Left kidney (tissue), 2 donors: ENCODE results near the gene SYTL2. TPM values are rescaled to one million over a fixed set of nuclear protein-coding genes. Genes with fewer than 3 reads are reported as not detected.
"Not testable (repeated sequence)": the region's sequence is repeated elsewhere in the genome, so short reads cannot be mapped to it uniquely, and the experiment has no call there.

Source experiments
- DNase-seq: peaks from one replicate; pipeline ENCODE4 v3.0.0-alpha.2; 2013
- polyA plus RNA-seq: library from polyadenylated mRNA; unstranded; fragments of 120-200 nt; gene quantifications from one replicate; pipeline ENCODE4 v1.2.1, GENCODE V29; 2013; ENCODE audit not compliant: insufficient read length

The SYTL2 gene
- polyA plus RNA-seq, 1 donor = 106 TPM

DNA sequence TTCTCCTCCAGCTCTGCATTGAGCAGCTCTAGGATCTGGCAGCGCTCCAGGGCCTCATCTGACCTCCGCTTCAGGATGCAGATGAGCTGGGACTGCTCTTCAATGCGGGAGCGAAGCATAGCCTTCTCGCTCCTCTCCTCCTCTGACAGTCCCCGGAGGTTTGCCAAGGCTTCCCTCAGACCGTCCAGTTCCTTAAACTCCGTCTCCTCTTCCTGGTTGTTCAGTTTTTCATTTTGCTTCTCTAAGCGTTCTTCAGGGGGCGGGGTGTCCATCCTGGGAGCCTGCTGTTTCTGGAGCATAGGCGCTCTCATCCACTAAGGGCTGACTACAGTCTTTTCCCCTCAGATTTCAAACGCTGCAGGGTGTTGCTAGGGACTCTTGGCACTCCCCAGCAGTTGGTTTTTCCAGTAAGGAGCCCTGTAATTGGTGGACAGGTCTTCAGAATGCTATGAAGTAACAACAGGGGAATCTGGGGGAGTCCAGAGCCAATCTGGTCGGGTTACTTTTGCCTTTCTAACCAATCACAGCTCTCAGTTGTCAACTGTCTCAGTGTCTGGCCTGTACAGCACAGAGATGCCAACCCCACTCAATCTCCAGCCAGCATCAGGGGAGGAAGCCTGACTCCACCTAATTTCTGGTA lies 125.0 kb downstream of the SYTL2 start, which contains the start of gene CCDC89:
TSS of gene CCDC89 (minus strand) at position 376 of the 640 bp plus-strand sequence. CDS start at position 311, 65 bp downstream.
- DNase-seq = peak; percentile 91

DNA sequence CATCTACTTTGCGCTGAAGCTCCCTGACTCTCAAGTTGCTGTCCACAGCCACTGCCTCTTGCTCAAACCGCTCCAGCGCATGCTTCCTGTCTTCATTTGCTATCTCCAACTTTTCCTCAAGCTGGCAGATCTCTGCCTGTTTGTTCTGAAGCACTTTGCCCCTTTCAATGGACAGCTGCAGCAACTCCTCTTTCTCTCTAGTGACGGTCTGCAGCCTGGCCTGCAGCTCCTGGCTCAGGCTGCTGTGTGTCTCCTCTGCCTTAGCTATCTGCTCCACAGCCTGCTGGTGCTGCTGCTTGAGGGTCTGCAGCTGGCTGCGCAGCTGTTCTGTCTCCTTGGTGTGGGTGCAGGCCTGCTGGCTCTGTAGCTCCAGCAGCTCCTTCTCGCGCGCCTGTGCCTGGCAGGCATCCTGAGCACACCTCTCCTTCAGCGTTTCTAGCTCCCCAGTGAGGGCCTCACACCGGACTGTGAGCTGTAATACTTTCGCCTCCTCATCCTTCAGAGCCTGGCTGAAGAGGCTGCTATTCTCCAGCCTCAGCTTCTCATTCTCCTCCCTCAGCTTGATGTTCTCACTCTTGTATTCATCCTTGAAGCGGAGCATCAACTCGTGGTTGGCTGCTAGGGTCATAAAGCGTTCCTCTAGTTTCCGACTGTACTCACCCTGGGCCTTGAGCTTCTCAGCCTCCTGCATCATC lies 125.7 kb downstream of the SYTL2 start:
- DNase-seq = peak; percentile 69

DNA sequence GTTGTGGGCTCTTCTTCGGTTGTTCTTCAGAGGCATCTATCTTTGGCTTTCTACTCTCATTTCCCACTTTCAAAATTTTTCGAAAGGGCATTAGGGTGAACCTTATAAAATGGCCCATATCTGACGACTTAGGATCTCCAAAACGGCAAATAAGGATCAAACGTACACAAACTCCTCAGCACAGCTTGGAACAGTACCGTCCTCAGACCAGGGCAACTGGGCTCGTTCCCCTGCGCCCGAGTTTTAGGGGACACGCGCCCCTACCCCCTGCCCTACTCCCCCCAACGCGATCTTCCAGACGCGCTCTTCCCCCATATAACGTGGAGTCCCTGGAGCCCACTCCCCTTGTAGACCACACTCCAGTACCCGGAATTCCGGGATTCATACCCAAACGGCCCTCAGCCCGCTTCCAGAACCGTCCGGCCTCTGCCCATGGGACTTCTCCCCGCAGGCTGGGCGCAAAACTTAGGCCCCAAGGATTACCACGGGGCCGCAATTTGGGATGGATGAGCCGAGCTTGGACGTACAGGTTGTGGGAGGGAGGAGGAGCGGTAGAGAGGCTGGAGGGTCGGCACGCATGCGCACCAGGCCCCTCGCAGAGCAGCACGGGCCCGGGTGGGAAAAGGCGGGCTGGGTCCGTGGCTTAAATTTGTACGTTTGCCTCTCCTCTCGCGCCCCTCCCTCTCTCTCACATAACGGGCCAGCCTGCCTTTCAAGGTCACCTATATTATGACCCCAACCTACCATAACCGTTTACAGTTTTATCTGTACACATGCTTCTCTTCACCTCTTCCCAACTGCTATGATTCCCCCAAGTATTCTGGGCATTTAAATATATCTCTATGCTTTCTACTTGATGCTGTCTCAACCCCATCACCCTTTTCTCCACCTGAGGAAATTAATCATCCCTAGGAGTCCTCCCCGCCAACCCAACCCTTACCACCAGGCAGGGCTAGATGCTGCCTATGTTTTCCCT lies 128.3 kb downstream of the SYTL2 start:
- DNase-seq = peak; percentile 76

DNA sequence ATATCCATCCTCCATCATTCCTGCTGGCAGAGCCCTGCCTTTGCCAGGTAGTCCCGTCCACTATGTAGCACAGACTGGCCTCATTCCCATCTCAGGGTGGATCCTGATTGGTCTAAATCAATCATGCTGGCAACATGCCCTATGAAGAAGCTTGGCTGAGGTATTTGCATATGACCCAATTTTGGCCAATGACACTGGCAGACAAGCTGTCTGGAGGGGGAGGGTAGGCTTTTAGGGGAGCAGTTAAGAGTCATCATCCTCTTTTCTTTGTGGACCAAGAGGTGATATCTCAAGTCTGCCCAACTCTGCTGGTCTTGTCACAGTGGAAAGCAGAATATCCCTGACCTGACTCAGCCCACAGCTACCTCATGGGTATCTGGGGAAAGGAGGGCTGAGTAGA lies 130.0 kb downstream of the SYTL2 start:
- no peak for DNase-seq

DNA sequence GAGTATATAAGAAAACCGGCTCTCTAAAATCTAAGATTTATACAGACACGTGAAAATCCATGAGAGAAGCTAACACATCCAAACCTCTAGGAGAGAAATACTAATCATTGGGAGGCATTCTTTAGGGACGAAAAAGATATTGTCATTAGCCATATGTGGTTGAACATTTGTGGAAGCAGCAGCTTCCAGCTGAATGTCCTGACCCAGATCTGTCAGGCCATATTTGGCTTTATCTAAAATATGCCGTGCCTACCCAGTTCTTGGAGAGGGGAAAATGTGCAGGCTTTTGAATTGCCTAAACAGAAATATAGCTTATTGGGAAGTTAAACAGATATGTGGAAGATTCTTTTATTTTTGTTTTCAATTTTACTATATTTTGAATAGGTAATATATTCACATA lies 131.4 kb downstream of the SYTL2 start:
- no peak for DNase-seq

DNA sequence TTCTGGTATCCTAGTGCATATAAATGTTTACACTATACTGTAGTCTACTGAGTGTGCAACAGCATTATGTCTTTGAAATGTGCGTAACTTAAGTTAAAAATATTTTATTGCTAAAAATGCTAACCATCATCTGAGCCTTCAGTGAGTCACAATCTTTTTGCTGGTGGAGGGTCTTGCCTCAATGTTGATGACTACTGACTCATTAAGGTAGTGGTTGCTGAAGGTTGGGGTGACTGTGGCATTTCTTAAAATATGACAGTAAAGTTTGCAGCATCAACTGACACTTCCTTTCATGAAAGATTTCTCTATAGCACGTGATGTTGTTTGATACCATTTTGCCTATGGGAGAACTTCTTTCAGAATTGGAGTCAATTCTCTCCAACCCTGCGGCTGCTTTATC lies 137.5 kb downstream of the SYTL2 start:
- DNase-seq = no peak

DNA sequence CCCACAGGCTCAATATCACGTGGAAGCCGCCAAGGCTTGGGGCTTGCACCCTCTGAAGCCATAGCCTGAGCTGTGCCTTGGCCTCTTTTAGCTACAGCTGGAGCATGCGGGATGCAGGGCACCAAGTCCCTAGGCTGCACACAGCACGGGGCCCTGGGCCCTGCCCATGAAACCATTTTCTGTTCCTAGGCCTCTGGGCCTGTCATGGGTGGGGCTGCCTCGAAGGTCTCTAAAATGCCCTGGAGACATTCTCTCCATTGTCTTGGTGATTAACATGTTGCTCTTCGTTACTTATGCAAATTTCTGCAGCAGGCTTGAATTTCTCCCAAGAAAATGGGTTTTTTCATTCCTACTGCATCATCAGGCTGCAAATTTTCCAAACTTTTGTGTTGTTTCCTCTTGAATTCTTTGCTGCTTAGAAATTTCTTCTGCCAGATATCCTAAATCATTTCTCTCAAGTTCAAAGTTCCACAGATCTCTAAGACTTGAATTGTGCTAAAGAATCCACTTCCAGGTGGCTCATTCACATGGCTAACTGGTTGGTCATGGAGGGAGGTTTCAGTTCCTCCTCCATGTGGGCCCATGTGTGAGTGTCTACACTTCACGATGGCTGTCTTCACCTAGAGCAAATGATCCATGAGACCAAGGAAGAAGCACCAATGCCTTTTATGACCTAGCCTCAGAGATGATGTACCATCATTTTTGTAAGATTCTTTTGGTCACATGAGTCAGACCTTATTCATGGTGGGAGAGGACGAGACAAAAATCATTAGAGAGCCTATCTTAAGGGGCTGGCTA lies 138.6 kb downstream of the SYTL2 start:
- no peak for DNase-seq

DNA sequence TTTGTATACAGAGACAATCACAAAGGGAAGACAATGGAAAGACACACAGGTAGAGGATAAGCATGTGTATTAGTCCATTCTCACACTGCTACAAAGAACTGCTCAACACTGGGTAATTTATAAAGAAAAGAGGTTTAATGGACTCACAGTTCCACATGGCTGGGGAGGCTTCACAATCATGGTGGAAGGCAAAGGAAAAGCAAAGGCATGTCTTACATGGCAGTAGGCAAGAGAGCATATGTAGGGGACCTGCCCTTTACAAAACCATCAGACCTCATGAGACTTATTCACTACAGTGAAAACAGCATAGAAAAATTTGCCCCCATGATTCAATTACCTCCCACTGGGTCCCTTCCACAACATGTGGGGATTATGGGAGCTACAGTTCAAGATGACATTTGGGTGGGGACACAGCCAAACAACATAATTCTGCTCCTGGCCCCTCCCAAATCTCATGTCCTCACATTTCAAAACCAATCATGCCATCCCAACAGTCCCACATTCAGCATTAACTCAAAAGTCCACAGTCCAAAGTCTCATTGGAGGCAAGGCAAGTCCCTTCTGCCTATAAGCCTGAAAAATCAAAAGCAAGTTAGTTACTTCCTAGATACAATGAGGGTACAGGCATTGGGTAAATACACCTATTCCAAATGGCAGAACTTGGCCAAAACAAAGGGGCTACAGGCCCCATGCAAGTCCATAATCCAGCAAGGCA lies 139.8 kb downstream of the SYTL2 start:
- not testable (repeated sequence) for DNase-seq

DNA sequence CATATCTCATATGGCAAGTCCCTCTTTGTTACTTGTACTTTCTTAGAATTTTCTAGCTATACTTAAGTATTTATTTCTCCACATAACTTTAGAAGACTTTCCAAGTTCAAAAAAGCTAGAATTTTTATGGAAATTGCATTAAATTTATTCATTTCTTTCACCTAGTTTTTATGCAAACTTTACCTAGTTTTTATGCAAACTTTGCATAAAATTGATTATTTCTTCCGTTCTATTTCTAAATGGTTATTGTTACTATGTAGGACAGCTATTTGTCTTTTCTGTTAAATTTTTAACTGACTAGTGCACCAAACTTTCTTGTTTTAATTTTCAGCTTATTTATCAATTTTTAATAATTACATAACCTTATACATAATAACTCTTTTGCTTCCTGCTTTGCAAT lies 142.8 kb downstream of the SYTL2 start:
- no peak for DNase-seq

DNA sequence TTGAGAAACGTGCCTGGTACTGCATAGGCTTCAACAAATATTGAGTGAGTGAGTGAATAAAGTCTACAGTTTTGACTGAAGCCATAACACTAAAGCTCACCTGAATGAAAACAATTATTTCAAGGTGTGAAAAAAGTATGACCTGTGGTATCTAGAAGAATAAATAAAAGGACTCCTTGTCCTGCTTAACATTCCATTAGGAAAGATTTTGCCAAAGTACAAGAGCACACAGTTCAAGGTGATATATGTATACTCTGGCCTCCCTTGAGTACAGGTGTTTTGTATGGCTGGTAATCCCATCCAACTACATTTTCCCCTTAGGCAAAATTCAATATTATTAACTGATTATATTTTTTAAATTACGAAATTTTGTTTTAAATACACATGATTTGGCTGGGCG lies 144.3 kb downstream of the SYTL2 start:
- no peak for DNase-seq

DNA sequence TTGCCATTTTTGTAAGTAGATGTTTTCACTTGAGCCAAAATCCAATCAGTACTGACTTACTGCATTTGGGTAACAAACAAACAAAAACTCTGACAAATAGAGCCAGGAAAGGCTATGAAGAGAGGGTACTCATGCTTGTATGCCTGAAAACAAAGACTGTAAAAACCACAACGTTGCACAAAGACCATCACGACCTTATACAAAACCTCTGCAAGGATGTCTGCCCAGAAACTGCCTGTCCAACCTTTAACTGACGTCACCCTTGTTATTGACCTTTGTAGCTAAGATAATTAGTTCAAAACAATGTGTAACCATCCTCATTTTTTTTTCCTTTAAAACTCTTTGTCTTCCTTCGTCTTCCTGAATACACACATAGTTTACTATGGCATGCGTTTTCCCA lies 145.2 kb downstream of the SYTL2 start:
- DNase-seq = no peak

DNA sequence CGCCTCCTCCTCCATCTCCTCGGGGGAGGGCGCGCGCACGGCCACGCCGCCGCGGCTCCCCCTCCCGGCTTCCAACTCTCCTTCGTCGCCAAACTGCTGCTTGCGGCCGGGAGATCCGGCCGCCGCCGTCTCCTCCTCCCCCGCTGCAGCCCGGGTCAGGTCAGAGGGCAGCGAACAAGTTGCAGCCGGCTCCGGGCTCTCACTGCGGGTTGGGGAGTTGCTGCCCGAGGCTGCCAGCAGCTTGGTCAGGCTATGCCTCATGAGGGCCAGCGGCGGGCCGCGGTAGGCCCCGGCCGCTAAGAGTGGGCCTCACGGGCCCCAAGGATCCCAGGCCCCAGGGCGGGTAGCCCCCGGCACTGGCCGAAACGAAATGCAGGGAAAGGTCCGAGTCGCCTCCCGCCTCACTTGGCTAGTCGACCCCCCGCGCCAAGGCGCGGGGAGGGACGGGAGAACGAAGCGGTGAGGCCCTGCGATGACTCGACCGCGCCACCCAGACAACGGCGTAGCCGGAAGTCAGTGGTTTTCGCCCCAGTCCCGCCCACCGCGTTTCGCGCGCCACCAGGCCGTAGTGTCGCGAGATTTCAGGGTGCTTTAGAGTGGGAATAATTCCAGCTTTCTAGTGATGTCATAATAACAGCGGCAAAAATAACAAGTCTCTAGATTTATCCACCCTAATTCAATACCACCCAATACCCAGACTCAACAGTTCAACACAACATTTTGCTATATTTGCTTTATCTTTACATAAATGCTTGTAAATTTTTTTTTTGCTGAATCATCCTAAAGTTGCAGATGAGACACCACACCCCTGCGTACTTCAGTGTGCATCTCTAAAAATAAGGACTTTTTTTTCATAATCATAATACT lies 146.1 kb downstream of the SYTL2 start, which contains the start of gene CREBZF:
TSS of gene CREBZF (minus strand) at position 515 of the 867 bp plus-strand sequence. CDS start at position 261, 254 bp downstream.
- DNase-seq = peak; percentile 96

DNA sequence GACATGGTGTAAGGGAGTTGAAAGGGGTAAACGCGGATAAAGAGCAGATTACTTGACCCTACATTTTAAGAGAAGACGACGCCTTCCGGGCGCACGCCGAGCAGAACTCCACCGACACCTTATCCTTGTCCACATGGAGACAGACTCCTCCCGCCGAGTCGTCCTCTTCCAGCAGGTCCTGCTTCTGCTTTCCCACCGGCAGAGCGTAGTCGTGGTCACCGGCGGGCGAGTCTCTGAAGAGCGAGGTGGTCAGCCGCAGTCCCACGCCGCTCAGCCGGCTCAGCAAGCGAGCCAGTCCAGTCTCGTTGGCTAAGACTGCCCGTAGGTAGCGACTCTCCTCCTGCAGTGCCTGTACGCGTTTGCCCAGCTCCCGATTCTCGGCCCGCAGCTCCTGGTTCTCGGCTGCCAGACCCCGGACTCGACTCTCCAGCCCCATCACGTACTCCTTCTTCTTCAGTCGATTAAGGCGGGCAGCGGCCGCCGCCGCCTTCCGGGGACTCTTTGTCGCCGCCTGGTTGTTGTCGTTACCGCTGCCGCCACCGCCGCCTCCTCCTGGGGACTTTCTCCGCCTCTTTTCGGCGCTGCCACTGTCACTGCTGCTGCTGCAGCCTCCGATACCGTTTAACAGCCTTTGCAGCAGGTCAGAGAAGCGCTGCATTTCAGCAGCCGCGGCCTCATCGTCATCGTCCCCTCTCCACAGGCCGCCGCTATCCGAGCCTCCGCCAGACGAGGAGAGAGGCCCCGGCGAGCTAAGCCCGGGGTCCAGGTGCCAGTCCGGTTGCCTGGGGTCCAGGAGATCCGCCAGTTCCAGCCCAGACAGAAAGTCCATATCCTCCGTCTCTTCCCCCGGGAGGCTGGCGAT lies 147.0 kb downstream of the SYTL2 start:
- DNase-seq = peak; percentile 78

DNA sequence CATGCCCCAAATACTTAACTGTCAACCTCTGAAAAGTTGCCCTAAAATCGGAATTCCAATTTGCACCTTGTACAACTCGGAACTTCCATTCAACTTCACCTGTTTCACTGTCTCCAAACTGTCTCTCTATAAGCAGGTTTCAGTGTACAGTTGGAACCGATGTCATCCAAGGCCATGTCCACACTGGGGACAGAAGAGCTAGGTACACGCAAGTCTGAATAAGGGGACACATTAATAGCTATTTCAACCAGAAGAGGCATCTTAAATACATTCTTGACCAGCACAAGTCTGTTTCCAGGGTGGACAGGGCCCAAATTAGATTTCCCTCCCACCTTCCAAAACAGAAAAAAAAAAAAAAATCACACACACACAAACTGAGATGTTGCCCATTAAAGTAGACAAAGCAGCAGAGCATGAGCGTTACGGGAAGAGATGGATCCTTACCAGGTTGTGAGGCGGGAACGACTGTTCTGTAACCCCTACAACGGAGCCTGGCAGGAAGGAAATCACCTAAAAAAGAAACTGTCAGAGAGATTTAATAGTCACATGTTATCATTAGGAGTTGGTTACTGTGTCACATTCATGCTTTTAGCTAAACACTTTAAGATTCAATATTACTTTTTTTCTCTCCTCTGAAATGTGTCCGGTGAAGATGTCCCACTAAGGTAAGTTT lies 147.7 kb downstream of the SYTL2 start:
- peak; percentile 12 for DNase-seq

DNA sequence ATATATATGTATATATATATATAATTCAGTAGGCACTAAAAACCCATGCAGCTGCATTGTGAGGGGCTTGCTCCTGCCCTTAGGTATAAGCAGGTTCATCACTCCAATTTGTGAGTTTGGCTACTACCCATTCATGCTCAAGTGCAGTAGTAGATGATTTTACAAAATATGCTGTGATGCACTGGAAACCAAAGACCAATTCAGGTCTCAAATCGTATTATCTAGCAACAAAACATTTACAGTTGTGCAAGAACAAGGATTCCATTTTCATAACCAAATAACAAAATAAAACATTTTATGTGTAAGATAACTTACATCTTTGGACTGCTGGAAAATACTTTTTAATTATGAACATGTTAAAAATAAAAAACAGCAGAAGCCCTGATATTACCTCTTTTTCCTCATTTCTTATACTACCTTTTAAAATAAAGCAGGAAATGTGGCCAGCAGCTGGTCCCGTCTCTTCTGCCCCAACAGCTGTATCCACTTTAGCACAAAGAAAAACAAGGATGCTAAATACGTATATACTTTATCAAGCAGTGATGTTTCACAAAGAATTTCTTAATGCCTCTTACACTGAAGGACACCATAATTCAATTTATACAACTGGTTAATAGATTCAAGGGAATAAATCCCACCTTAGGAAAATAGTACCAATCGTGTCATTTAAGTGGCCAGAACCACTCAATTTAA lies 148.8 kb downstream of the SYTL2 start:
- no peak for DNase-seq

DNA sequence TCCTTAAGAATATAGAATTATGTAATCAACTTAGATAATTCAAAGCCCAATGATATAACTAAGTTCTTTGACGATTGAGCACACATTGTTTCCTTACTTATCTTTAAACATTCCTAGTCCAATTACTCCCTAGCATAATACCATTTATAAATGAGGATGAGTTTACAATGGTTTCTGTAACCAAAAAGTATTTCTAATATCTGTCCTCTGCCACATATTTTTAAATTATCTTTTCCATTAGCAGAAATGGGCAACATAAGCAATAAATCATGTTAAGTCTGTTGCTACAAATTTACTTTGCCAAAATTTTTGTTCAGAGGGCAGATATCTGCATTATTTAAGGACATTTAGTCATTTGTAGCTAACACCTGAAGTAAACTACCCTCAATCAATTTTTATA lies 152.8 kb downstream of the SYTL2 start:
- DNase-seq = no peak

DNA sequence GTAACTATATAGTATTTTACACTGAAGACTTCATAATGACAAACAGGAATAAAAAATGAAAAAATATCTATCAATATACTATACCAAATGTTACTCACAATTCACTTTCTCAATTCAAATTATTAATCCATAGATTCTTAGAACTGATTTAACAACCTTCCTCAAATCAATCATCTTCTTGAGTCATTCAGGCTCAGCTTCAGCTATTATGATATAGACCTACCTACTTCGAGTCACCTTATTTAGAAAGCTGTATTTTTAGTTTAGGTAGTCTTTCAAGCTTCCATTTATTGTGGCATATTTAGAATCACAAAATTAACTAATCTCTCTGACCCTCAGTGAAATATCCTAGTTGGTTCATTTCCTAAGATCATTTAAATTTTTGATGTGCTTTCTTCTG lies 154.2 kb downstream of the SYTL2 start:
- DNase-seq = no peak

DNA sequence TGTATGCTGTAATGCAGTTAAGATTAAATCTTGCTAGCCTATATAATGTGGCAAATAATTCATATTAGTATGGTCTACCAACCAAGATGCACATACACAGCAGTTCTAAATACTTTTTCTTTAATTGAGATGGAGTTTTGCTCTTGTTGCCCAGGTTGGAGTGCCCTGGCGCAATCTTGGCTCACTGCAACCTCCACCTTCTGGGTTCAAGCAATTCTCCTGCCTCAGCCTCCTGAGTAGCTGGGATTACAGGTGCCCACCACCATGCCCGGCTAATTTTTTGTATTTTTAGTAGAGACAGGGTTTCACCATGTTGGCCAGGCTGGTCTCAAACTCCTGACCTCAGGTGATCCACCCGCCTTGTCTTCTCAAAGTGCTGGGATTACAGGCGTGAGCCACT lies 156.6 kb downstream of the SYTL2 start:
- not testable (repeated sequence) for DNase-seq
